ENCODE measurements around the gene MYLK3.
"Not testable (repeated sequence)": the region's sequence is repeated elsewhere in the genome, so short reads cannot be mapped to it uniquely, and the experiment has no call there.

The MYLK3 gene

GRCh38 chr16:46747777-46748651 is at the start of gene MYLK3:
TSS of gene MYLK3 (minus strand) at chr16:46748344. CDS start at chr16:46748193, 151 bp downstream.
- DNase-seq: no peak

- DNase-seq: no peak
These were observed 49.4 kb upstream of the MYLK3 start for GRCh38 chr16:46797501-46797900.

GRCh38 chr16:46796764-46797269 is 48.7 kb upstream of the MYLK3 start:
- no peak for DNase-seq

GRCh38 chr16:46793841-46794240 is 45.7 kb upstream of the MYLK3 start:
- no peak for DNase-seq

- DNase-seq: no peak
These were observed 42.6 kb upstream of the MYLK3 start for GRCh38 chr16:46790599-46791270.

- peak; percentile 76 for DNase-seq
These were observed 41.6 kb upstream of the MYLK3 start for GRCh38 chr16:46789499-46790414.

GRCh38 chr16:46788891-46789474 is 40.8 kb upstream of the MYLK3 start:
- DNase-seq: no peak

- no peak for DNase-seq
These were observed 39.8 kb upstream of the MYLK3 start for GRCh38 chr16:46787909-46788308.

- DNase-seq: no peak
These were observed 37.1 kb upstream of the MYLK3 start for GRCh38 chr16:46785076-46785845.

- not testable (repeated sequence) for DNase-seq
These were observed 36.4 kb upstream of the MYLK3 start for GRCh38 chr16:46784569-46784968.

GRCh38 chr16:46783800-46784199 is 35.7 kb upstream of the MYLK3 start:
- no peak for DNase-seq

- DNase-seq: no peak
These were observed 34.2 kb upstream of the MYLK3 start for GRCh38 chr16:46782320-46782719.

- no peak for DNase-seq
These were observed 29.7 kb upstream of the MYLK3 start for GRCh38 chr16:46777804-46778203.

GRCh38 chr16:46775214-46775613 is 27.1 kb upstream of the MYLK3 start:
- no peak for DNase-seq

- no peak for DNase-seq
These were observed 26.6 kb upstream of the MYLK3 start for GRCh38 chr16:46774743-46775177.

- DNase-seq: no peak
These were observed 24.3 kb upstream of the MYLK3 start for GRCh38 chr16:46772463-46772862.

- no peak for DNase-seq
These were observed 20.7 kb upstream of the MYLK3 start for GRCh38 chr16:46768809-46769208.

- DNase-seq: no peak
These were observed 16.9 kb upstream of the MYLK3 start for GRCh38 chr16:46765050-46765449.

- DNase-seq: no peak
These were observed 15.0 kb upstream of the MYLK3 start for GRCh38 chr16:46763147-46763546.

GRCh38 chr16:46762583-46762982 is 14.4 kb upstream of the MYLK3 start:
- no peak for DNase-seq

- no peak for DNase-seq
These were observed 11.2 kb upstream of the MYLK3 start for GRCh38 chr16:46759309-46759708.
